Fibroblast of the conjunctiva (primary cell): ENCODE results near the gene MRPL10.
"Not testable (repeated sequence)": the region's sequence is repeated elsewhere in the genome, so short reads cannot be mapped to it uniquely, and the experiment has no call there.

Source experiments
- DNase-seq: peaks from one replicate; pipeline ENCODE4 v3.0.0-alpha.2; 2010; ENCODE audit warnings: low read depth

The MRPL10 gene

DNA sequence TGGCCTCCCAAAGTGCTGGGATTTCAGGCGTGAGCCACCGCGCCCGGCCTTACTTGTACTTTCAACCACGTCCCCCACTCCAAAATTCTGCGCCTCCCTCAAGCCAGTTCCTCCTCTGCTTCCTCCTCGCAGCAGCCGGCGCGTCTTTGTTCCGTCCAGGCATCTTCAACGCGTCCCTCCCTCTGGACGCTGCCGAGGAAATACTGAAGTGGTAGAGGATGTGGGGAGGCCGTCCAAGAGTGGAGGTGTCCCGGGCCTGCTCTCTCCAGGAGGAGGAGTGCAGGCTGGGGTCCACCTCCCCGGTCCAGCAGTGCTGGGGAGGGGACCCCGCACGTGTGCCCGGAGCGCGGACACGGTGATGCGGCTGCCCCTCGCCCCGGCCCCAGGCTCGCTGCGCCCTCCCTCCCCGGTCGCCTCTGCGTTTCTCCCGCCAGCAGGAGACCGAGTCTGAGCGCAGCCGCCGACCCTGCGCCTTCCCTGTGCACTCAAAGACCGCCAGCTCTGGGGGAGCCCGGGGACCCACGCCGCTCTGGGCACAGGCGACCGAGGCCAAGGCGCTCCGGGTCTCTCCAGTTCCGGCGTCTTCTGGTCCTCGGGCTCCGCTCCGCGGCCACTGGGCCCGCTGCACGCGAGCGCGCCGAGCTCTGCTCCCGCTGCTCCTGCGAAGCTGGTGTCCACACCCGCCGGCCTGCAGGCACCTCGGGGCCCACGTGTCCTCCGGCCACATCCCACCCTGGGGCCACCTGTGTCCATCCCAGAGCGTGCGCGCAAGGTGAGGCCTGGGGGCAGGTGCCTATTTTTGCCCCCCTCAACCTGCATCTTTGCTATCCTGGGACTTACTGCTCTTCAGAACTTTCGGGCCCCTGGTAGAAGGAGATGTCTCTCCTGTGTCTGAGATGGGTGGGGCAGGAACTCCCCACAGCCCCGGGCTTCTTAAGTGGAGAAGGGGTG is 41.5 kb downstream of the MRPL10 start:
- no peak for DNase-seq

DNA sequence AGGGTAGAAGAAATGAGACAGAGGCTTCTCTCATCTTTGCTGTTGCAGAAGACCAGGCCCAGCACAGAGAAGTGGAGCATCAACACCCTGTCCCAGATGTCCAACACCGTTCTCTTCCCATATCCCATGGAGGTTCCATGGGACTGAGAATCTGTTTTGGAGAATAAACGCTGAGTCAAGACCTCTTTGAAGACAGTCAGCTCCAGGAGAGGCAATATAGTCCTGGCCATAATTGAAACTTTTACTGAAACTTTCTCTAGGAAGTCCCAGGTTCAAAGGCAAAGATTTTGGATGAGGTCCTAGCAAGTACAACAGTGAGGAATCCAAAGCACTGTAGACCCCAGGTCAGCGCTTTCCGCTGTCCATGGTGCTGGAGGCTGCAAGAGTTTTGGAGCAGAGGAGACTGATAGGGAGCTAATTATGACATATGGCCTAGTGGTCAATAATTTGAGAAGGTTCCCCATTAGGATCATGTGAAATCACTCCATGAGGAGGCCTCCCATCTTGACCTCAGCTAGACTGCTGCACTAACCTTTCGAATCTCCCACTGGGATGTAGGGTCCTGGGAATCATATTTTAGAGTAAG is 45.7 kb downstream of the MRPL10 start:
- DNase-seq, result no peak

DNA sequence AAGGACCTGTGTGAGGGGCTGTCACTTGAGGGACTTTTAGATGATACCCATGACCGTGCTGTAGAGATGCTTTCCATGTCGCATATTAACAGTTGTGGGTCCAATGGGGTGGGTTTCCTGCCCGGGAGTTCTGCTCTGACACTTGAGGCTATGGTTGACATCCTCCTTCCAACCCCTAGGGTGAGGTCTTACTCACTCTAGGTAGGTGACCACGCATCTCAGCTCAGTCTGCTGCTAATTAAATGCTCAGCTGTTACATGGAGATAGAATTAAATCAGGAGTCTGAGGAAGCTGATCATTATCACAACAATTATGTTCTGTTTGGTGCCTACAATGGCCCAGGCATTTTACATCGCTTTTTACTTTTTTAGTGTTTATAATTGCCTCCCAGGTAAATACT is 49.9 kb downstream of the MRPL10 start:
- no peak for DNase-seq

DNA sequence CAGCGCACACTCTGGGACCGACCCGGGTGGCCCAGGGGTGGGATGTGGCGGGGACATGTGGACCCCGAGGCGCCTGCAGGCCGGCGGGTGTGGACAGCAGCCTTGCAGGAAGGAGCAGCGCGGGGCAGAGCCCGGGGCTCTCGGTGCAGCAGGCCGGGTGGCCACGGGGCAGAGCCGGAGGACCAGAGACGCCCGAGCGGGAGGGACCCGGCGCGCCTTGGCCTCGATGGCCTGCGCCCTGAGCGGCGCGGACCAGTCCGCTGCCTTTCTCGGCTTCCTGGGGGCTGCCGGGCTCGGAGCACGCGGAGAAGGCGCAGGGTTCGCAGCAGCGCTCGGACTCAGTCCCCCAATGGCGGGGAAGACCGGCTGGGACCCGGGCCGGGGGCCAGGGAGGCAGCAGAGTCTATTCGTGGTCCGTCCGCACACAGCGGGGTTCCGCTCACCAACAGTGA is 53.1 kb downstream of the MRPL10 start:
- no peak for DNase-seq

DNA sequence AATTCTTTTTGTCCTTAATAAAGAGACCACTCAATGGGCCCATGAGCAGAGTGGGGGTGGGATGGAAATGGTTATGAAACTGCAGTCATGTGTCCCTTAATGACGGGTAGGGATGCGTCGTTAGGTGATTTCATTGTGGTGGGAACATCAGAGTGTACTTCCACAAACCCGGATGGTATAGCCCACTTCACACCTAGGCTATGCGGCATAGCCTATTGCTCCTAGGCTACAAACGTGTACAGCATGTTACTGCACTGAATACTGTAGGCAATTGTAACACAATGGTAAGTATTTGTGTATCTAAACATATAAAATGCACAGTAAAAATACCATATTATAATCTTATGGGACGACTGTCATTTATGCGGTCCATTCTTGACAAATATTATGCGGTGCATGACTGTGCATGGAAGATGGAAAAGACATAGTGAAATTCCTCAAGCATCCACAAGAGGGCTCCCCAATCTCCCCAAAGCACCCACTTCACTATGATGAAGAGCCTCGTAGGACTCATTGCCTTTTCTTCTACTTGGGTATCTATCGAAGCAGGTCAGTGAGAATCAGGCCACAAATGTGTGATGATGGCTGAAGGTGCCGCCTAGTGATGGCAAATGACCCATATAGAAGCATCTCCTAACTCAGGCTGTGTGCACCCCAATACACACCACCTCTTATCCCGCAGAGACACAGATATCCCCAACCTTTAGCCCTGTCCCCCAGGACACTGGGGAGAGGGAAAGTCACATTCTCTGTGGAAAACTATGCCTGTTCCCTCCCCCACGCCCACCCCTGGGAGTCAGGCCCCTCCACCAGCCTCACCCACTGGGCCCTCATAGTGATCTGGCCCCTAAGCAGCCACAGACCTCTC is 54.8 kb downstream of the MRPL10 start:
- DNase-seq, result no peak

DNA sequence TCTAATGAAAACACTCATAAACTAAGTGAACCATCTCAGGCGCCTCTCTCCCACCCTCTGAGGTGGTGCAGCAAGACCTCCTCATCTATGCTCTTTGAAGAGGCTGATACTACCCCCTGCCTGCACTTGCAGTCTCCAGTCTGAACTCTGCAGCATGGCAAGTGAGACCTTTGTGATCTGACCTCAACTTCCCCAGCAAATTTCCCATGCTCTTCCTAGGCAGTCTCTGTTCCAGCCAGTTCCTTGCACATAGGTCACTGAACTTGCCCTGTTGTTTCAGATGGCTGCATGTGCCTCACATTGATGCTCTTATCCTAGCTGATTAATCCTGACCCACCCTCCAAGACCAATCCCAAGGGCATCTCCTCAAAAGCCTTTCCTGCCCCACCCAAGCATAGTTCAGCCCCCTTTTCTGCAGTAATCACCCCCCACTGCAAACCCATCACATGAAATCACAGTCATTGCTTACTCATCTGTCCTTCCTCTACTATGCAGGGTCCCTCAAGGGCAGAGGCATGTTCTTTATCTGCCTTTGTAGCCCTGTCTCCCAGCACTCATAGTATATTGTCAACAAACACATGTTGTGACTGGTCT is 56.3 kb downstream of the MRPL10 start:
- DNase-seq, result no peak

DNA sequence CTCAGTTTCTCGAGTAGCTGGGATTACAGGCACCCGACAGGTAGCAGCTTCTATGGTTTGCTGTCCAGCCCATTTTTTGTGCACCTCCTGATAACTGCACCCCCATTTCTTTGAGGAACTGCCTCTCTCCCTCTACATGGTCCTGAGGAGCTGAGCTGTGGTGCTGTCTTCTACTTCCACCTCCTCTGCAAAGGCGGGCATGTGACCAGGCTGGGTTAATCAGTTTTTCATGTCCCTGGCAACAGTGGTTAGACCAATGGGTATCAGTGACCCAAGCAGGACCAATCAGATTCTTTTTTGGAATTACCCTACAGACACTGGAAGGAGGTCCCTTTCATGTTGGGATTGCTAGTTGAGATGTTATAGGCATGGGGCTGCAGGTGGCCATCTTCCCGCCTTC is 57.0 kb downstream of the MRPL10 start:
- DNase-seq, result no peak

DNA sequence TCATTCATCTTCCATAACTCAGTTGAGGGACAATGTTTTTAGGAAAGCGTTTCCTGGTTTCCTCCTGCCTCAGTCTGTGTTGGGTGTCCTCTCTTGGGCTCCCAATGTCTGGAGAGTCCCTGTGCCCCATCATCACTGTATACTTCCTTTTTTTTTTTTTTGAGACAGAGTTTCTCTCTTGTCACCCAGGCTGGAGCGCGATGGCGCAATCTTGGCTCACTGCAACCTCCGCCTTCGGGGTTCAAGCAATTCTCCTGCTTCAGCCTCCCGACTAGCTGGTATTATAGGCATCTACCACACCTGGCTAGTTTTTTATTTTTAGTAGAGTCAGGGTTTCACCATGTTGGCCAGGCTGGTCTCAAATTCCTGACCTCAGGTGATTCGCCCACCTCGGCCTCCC is 57.7 kb downstream of the MRPL10 start:
- not testable (repeated sequence) for DNase-seq
